CD8-positive, alpha-beta memory T cell (primary cell): ENCODE measurements around the gene PFKFB3. TPM values are rescaled to one million over a fixed set of nuclear protein-coding genes. Genes with fewer than 3 reads are reported as not detected.
A peak's percentile ranks its signal among the peaks of the same experiment; 100 is the strongest.

ENCODE experiments used
- CTCF ChIA-PET: fragments of 350-600 bp; sonication (Branson Sonifier 250); formaldehyde crosslinking; loops from one replicate; lab custom pipeline; 2021; ENCODE audit warnings: antibody characterized with exemption; lab: Charles Lee
- POLR2A ChIA-PET: fragments of 350-600 bp; sonication (Branson Sonifier 250); formaldehyde crosslinking; loops from one replicate; lab custom pipeline; 2021; ENCODE audit warnings: antibody characterized with exemption; lab: Charles Lee
- DNase-seq, 5 donors: peaks; one replicate each; pipeline versions ENCODE4 v3.0.0 to v3.0.0-alpha.2; 2020 to 2022; ENCODE audit warnings: mixed read lengths in 1 of 5
- H3K27ac ChIP-seq: one replicate; pipeline ENCODE4 v1.7.0; 2013; ENCODE audit warnings: low read depth, mild to moderate bottlenecking, low read length, moderate library complexity
- H3K27me3 ChIP-seq: 2 replicates; pipeline ENCODE4 v1.7.0; 2013; ENCODE audit warnings: low read length, mild to moderate bottlenecking; ENCODE audit not compliant: insufficient read depth, poor library complexity, severe bottlenecking
- H3K36me3 ChIP-seq: 2 replicates; pipeline ENCODE4 v1.7.0; 2013; ENCODE audit warnings: mild to moderate bottlenecking, low read length, moderate library complexity; ENCODE audit not compliant: insufficient read depth
- H3K4me1 ChIP-seq: 2 replicates; pipeline ENCODE4 v1.7.0; 2013; ENCODE audit warnings: mild to moderate bottlenecking, low read length, moderate library complexity; ENCODE audit not compliant: insufficient read depth
- H3K4me3 ChIP-seq: 2 replicates; pipeline ENCODE4 v1.7.0; 2013; ENCODE audit warnings: mild to moderate bottlenecking, low read length
- H3K9me3 ChIP-seq: 2 replicates; pipeline ENCODE4 v1.7.0; 2013; ENCODE audit warnings: mild to moderate bottlenecking, low read length
- H3K27ac Mint-ChIP-seq, 8 donors: one replicate each; pipeline ENCODE4 v1.8.0; 2020 to 2021; ENCODE audit warnings: mixed read lengths in 8 of 8, mild to moderate bottlenecking in 6 of 8, inconsistent platforms in 3 of 8, moderate library complexity in 3 of 8
- H3K27me3 Mint-ChIP-seq, 2 donors: one replicate each; pipeline ENCODE4 v1.8.0; 2020 to 2021; ENCODE audit warnings: mixed read lengths in 2 of 2, mild to moderate bottlenecking in 1 of 2, moderate library complexity in 1 of 2
- H3K36me3 Mint-ChIP-seq, 3 donors: one replicate each; pipeline ENCODE4 v1.8.0; 2020 to 2021; ENCODE audit warnings: mixed read lengths in 3 of 3, inconsistent platforms in 1 of 3, mild to moderate bottlenecking in 1 of 3
- H3K4me1 Mint-ChIP-seq, 3 donors: one replicate each; pipeline ENCODE4 v1.8.0; 2020 to 2021; ENCODE audit warnings: mixed read lengths in 3 of 3, inconsistent platforms in 1 of 3, mild to moderate bottlenecking in 1 of 3
- H3K4me3 Mint-ChIP-seq, 7 donors: one replicate each; pipeline ENCODE4 v1.8.0; 2020 to 2021; ENCODE audit warnings: mixed read lengths in 7 of 7, mild to moderate bottlenecking in 6 of 7, moderate library complexity in 4 of 7, inconsistent platforms in 2 of 7
- H3K9me3 Mint-ChIP-seq, 5 donors: one replicate each; pipeline ENCODE4 v1.8.0; 2020 to 2022; ENCODE audit warnings: mixed read lengths in 5 of 5, mild to moderate bottlenecking in 3 of 5, moderate library complexity in 2 of 5, inconsistent platforms in 1 of 5
- polyA plus RNA-seq: library from polyadenylated mRNA; unstranded; fragments of 300-500 nt; fragmentation: Illumina TruSeq; gene quantifications from one replicate; pipeline ENCODE4 v1.2.3, GENCODE V29; 2021
- total RNA-seq, 2 experiments: library from RNA; stranded (reverse); gene quantifications; one replicate each; pipeline ENCODE4 v1.2.3, GENCODE V29; 2021

PFKFB3 gene
- total and polyA plus RNA-seq, 3 experiments from 2014 or later = 7.4 to 60.1 (median 53.6) TPM

DNA sequence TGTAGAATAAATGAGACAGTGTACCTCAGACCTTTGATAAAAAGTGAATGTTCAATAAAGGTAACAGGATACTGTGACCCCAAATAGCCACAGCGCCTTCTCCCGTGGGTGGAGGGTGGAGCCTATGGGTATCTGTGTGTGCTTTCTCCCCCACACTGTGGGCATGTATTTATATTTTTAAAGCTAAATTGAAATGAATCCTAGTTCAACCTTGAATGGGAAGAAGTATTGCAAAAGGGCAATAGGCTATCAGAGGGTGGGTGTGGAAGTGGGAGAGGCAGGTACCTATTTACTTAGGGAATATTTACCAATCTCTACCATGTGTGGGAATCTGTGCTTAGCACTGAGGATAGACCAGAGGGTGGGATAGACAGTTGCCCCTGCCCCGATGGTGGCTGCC is 68.9 kb downstream of the PFKFB3 start:
- H3K9me3 ChIP-seq = no peaks in the 10 kb centered on the region
- no peak overlapping the region for H3K4me3 ChIP-seq
- ChIA-PET POLR2A (interaction anchor here (0.7 kb wide), 1 partner anchor 71 kb away, joined by 3 read pairs; no protein-coding TSS in a partner anchor), CTCF (interaction anchor here (1.0 to 1.5 kb wide), 2 partner anchors 9 to 69 kb away, joined by 3 to 4 read pairs; partner anchors contain the start of gene PFKFB3)
- no peak overlapping the region for H3K27ac ChIP-seq
- no peaks in the 10 kb centered on the region for H3K9me3 Mint-ChIP-seq
- no peaks in the 10 kb centered on the region for H3K27me3 Mint-ChIP-seq
- peak overlapping the region in 4 of 7 donors; percentile 19 to 78 (median 60) for H3K4me3 Mint-ChIP-seq
- H3K4me1 Mint-ChIP-seq = peaks cover 50 to 73% (median 51%) of the 10 kb centered on the region in 3 donors
- H3K27ac Mint-ChIP-seq = peak overlapping the region; percentile 93 to 99 (median 98)
- no peaks in the 10 kb centered on the region for H3K36me3 ChIP-seq
- peaks cover 0 to 3% (median 0%) of the 10 kb centered on the region in 3 donors for H3K36me3 Mint-ChIP-seq
- no peaks in the 10 kb centered on the region for H3K27me3 ChIP-seq
- no peak for DNase-seq
- H3K4me1 ChIP-seq = peaks cover 43% of the 10 kb centered on the region

DNA sequence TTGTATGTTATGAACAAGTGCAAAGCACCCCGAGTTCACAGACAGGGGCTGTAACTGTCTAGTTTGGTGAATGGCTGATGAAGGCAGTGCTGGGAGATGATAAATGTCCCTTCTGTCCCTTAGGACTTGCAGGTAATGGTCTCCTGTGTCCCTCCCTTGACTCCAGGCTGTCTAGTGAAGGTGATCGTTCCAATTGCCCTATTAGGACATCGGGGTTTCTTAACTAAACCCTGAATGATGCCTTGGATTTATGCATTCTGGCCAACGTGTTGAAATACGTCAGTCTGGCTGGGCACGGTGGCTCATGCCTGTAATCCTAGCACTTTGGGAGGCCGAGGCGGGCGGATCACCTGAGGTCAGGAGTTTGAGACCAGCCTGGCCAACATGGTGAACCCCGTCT is 69.4 kb downstream of the PFKFB3 start:
- H3K9me3 Mint-ChIP-seq = no peaks in the 10 kb centered on the region
- no peak for DNase-seq
- H3K27ac Mint-ChIP-seq = peak overlapping the region; percentile 35 to 99 (median 96)
- Histone ChIP-seq H3K27me3 (no peaks in the 10 kb centered on the region), H3K4me3 (no peak overlapping the region), H3K9me3 (no peaks in the 10 kb centered on the region), H3K4me1 (peaks cover 43% of the 10 kb centered on the region), H3K36me3 (no peaks in the 10 kb centered on the region), H3K27ac (no peak overlapping the region)
- H3K4me3 Mint-ChIP-seq = peak overlapping the region in 2 of 7 donors; percentile 4 to 74
- POLR2A ChIA-PET = no interaction called here
- CTCF ChIA-PET = no interaction called here
- H3K27me3 Mint-ChIP-seq = no peaks in the 10 kb centered on the region
- H3K4me1 Mint-ChIP-seq = peaks cover 49 to 75% (median 50%) of the 10 kb centered on the region in 3 donors
- peaks cover 0 to 3% (median 0%) of the 10 kb centered on the region in 3 donors for H3K36me3 Mint-ChIP-seq

DNA sequence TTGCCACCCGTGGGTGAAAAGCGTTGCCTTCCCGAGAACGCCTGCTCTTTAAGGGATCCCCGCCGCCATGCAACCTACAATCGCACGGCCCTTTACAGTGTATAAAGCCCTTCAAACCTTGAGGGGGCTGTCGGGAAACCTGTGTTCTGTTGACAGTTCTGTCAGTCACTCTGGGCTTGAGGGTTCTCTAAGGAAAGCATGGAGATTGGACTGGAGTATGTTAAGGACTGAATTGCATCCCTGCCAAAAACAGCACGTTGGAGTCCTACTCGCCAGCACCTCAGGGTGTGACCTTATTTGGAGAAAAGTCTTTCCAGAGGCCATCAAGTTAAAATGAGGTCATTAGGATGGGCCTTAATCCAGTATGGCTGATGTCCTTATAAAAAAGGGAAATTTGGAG is 70.6 kb downstream of the PFKFB3 start:
- no peaks in the 10 kb centered on the region for H3K27me3 ChIP-seq
- no peaks in the 10 kb centered on the region for H3K36me3 ChIP-seq
- DNase-seq = no peak
- H3K4me1 ChIP-seq = peaks cover 43% of the 10 kb centered on the region
- Mint-ChIP-seq H3K27ac (peak overlapping the region in 7 of 8 donors; percentile 32 to 98 (median 70)), H3K9me3 (no peaks in the 10 kb centered on the region), H3K36me3 (peaks cover 0 to 3% (median 0%) of the 10 kb centered on the region in 3 donors), H3K27me3 (no peaks in the 10 kb centered on the region), H3K4me3 (peak overlapping the region in 1 of 7 donors; percentile 51), H3K4me1 (peaks cover 46 to 70% (median 47%) of the 10 kb centered on the region in 3 donors)
- H3K9me3 ChIP-seq = no peaks in the 10 kb centered on the region
- no peak overlapping the region for H3K4me3 ChIP-seq
- CTCF ChIA-PET = interaction anchor here (1.2 kb wide), 1 partner anchor 71 kb away, joined by 4 read pairs; the partner anchor contains the start of gene PFKFB3
- H3K27ac ChIP-seq = no peak overlapping the region
- POLR2A ChIA-PET = no interaction called here

DNA sequence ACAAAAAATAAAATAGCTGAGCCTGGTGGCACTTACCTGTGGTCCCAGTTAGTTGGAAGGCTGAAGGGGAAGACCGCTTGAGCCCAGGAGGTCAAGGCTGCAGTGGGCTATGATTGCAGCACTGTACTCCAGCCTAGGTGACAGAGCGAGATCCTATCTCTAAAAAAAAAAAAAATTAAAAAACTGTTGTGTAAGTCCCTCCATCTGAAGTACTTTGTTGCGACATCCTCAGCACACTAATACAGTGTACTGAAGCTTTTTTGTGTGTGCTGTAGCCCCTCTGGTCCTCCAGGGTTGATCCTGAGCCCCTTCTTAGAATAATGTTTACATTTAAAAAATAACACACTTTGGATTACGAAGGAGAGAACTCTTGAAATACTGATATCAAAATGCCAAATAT is 71.3 kb downstream of the PFKFB3 start:
- H3K27me3 Mint-ChIP-seq = no peaks in the 10 kb centered on the region
- POLR2A ChIA-PET = no interaction called here

DNA sequence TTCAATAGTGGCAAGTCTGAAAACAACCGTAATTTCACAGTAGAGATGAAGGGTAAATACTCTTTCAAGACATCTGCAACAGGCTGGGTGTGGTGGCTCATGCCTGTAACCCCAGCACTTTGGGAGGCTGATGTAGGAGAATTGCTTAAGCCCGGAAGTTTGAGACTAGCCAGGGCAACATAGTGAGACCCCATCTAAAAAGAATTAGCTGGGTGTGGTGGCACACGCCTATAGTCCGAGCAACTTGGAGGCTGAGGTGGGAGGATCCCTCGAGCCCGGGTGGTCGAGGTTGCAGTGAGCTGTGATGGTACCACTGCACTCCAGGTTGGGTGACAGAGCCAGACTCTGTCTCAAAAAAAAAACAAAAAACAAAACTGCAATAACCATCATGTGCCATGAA is 71.8 kb downstream of the PFKFB3 start:
- peak overlapping the region; percentile 91 to 99 (median 97) for H3K27ac Mint-ChIP-seq
- H3K9me3 Mint-ChIP-seq = no peaks in the 10 kb centered on the region
- Histone ChIP-seq H3K4me3 (no peak overlapping the region), H3K9me3 (no peaks in the 10 kb centered on the region), H3K27me3 (no peaks in the 10 kb centered on the region), H3K27ac (no peak overlapping the region), H3K36me3 (no peaks in the 10 kb centered on the region), H3K4me1 (peaks cover 40% of the 10 kb centered on the region)
- H3K27me3 Mint-ChIP-seq = no peaks in the 10 kb centered on the region
- DNase-seq = no peak
- H3K4me1 Mint-ChIP-seq = peaks cover 39 to 63% (median 41%) of the 10 kb centered on the region in 3 donors
- ChIA-PET POLR2A (interaction anchor here (1.2 kb wide), 1 partner anchor 73 kb away, joined by 7 read pairs; no protein-coding TSS in a partner anchor), CTCF (interaction anchor here (1.2 to 1.8 kb wide), 4 partner anchors 39 to 127 kb away, joined by 4 to 9 read pairs (median 6); partner anchors contain the start of gene PFKFB3)
- H3K36me3 Mint-ChIP-seq = peaks cover 0 to 3% (median 0%) of the 10 kb centered on the region in 3 donors
- peak overlapping the region in 2 of 7 donors; percentile 74 to 81 for H3K4me3 Mint-ChIP-seq

More for the DNA sequence above, 71.3 kb downstream of the PFKFB3 start:
- H3K36me3 Mint-ChIP-seq = peaks cover 0 to 3% (median 0%) of the 10 kb centered on the region in 3 donors
- Histone ChIP-seq H3K9me3 (no peaks in the 10 kb centered on the region), H3K27ac (no peak overlapping the region), H3K4me3 (no peak overlapping the region), H3K4me1 (peaks cover 43% of the 10 kb centered on the region), H3K27me3 (no peaks in the 10 kb centered on the region), H3K36me3 (no peaks in the 10 kb centered on the region)
- CTCF ChIA-PET = interaction anchor here (1.2 to 1.8 kb wide), 2 partner anchors 72 to 128 kb away, joined by 4 to 9 read pairs; partner anchors contain the start of gene PFKFB3
- H3K4me3 Mint-ChIP-seq = no peak overlapping the region
- peak overlapping the region in 7 of 8 donors; percentile 51 to 98 (median 97) for H3K27ac Mint-ChIP-seq
- no peaks in the 10 kb centered on the region for H3K9me3 Mint-ChIP-seq
- no peak for DNase-seq
- H3K4me1 Mint-ChIP-seq = peaks cover 43 to 67% (median 45%) of the 10 kb centered on the region in 3 donors

DNA sequence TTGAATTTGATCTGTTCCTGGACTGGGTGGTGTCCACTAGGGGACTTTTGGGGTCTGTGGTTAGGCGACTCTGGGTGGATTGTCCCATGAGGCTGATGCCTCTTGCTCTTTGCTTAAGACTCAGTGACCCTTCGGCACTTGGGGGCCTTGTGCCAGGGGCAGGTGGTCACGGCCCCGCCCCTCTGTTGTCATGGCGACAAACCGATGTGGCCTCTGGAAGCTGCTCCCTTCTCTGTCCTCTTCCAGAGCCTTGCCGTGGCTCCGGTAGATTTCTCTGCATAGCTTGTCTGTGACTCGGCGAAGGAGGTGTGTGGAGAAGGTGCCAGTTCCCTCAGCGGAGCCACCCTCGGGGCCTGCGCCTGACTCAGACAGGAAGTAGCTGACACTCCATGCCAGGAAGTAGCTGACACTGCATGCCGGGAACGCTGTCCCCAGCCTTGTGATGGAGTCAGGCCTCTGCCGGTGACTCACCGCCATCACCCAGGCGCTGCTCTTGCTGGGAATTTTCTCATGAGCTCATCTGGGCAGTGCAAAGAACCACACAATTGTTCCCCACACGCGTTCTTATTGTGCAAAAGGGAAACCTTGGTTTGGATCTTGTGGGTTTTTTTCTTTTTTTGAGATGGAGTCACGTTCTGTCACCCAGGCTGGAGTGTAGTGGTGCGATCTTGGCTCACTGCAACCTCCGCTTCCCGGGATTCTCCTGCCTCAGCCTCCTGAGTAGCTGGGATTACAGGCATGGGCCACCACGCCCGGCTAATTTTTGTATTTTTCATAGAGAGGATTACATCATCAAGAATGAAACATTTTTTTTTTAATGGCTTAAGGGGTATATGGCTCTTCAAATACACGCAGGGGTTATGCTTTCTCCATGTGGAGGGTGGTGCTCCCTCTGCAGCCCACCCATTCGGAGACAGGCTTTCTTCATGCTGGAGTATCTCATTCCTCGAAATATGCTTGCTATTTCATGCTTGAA is 72.6 kb downstream of the PFKFB3 start:
- DNase-seq = peak; percentile 67 to 95 (median 88)
- H3K27ac ChIP-seq = peak overlapping the region; percentile 58
- ChIA-PET POLR2A (interaction anchor here (0.9 to 1.2 kb wide), 3 partner anchors 11 to 73 kb away, joined by 3 to 7 read pairs (median 6); partner anchors contain the start of gene PFKFB3), CTCF (interaction anchor here (0.7 to 1.8 kb wide), 8 partner anchors 25 to 169 kb away, joined by 3 to 9 read pairs (median 4); partner anchors contain the start of gene PFKFB3)
- H3K4me1 ChIP-seq = peaks cover 32% of the 10 kb centered on the region
- H3K4me3 ChIP-seq = peak overlapping the region; percentile 51
- H3K27me3 ChIP-seq = no peaks in the 10 kb centered on the region
- peaks cover 34 to 60% (median 39%) of the 10 kb centered on the region in 3 donors for H3K4me1 Mint-ChIP-seq
- no peaks in the 10 kb centered on the region for H3K36me3 ChIP-seq
- no peaks in the 10 kb centered on the region for H3K36me3 Mint-ChIP-seq
- H3K4me3 Mint-ChIP-seq = peak overlapping the region; percentile 69 to 91 (median 81)
- peak overlapping the region; percentile 91 to 99 (median 97) for H3K27ac Mint-ChIP-seq
- H3K27me3 Mint-ChIP-seq = no peaks in the 10 kb centered on the region
- no peaks in the 10 kb centered on the region for H3K9me3 ChIP-seq
- no peaks in the 10 kb centered on the region for H3K9me3 Mint-ChIP-seq

DNA sequence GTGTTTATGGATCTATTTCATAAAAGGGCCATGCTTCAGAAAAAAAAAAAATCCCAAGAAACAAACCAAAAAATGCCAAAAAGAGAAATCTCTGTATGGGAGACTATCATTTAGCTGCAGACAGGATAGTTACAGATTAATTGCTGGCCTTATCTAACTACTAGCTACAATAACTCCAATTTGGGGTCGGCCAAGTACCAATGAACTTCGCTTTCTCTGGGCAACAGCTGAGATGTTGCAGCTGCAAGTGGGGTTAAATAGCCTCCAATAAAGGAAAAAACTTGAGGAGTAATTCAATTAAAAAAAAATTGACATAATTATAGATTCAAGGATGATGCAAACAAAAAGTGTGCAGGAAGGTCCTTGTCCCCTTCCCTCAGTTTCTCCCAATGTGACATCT is 73.6 kb downstream of the PFKFB3 start:
- H3K27ac ChIP-seq = no peak overlapping the region

More for the DNA sequence above, 73.6 kb downstream of the PFKFB3 start:
- H3K36me3 Mint-ChIP-seq = no peaks in the 10 kb centered on the region
- H3K4me1 Mint-ChIP-seq = peaks cover 31 to 55% (median 34%) of the 10 kb centered on the region in 3 donors
- no peaks in the 10 kb centered on the region for H3K9me3 Mint-ChIP-seq
- Histone ChIP-seq H3K4me1 (peaks cover 24% of the 10 kb centered on the region), H3K27me3 (no peaks in the 10 kb centered on the region), H3K4me3 (no peak overlapping the region), H3K36me3 (no peaks in the 10 kb centered on the region), H3K9me3 (no peaks in the 10 kb centered on the region)
- ChIA-PET POLR2A (interaction anchor here (0.6 kb wide), 2 partner anchors 85 to 118 kb away, joined by 3 read pairs; no protein-coding TSS in a partner anchor), CTCF (interaction anchor here (0.8 to 1.0 kb wide), 3 partner anchors 24 to 74 kb away, joined by 3 read pairs; partner anchors contain the start of gene PFKFB3)
- no peak for DNase-seq
- peak overlapping the region in 1 of 7 donors; percentile 81 for H3K4me3 Mint-ChIP-seq
- no peaks in the 10 kb centered on the region for H3K27me3 Mint-ChIP-seq
- peak overlapping the region in 5 of 8 donors; percentile 97 to 99 (median 97) for H3K27ac Mint-ChIP-seq
